Aorta (tissue), 5 donors: ENCODE measurements around the gene ACOT8. TPM values are rescaled to one million over a fixed set of nuclear protein-coding genes. Genes with fewer than 3 reads are reported as not detected.

ENCODE experiments used
- ATAC-seq: fragments of 200-7000 bp; cut with Tn5 transposase; one replicate; pipeline ENCODE4 v1.9.1; 2022; ENCODE audit warnings: moderate library complexity; ENCODE audit not compliant: low FRiP score
- DNase-seq, 2 donors: peaks; one replicate each; pipeline ENCODE4 v3.0.0-alpha.2; 2020
- H3K27ac ChIP-seq, 2 donors: one replicate each; pipeline ENCODE4 v1.5.1; 2013; ENCODE audit warnings: low read length in 2 of 2, mild to moderate bottlenecking in 2 of 2, moderate library complexity in 2 of 2, control low read depth in 1 of 2, inconsistent platforms in 1 of 2, low read depth in 1 of 2
- H3K27me3 ChIP-seq, 2 donors: one replicate each; pipeline ENCODE4 v1.6.1; 2013; ENCODE audit warnings: control low read depth in 1 of 2, low read length in 1 of 2, mild to moderate bottlenecking in 1 of 2, moderate library complexity in 1 of 2; ENCODE audit not compliant: insufficient read depth in 2 of 2, control insufficient read depth in 1 of 2
- H3K36me3 ChIP-seq, 2 donors: one replicate each; pipeline ENCODE4 v1.6.1; 2013; ENCODE audit warnings: control low read depth in 1 of 2, low read length in 1 of 2, mild to moderate bottlenecking in 1 of 2; ENCODE audit not compliant: insufficient read depth in 2 of 2, control insufficient read depth in 1 of 2
- H3K4me1 ChIP-seq, 2 donors: one replicate each; pipeline ENCODE4 v1.6.1; 2013; ENCODE audit warnings: low read length in 2 of 2, control low read depth in 1 of 2, mild to moderate bottlenecking in 1 of 2, moderate library complexity in 1 of 2; ENCODE audit not compliant: insufficient read depth in 2 of 2, control insufficient read depth in 1 of 2
- H3K4me3 ChIP-seq, 2 donors: one replicate each; pipeline ENCODE4 v1.5.1; 2013; ENCODE audit warnings: low read length in 2 of 2, control low read depth in 1 of 2, mild to moderate bottlenecking in 1 of 2
- H3K9me3 ChIP-seq: one replicate; pipeline ENCODE4 v1.6.1; 2013; ENCODE audit warnings: mild to moderate bottlenecking, low read length; ENCODE audit not compliant: control insufficient read depth
- WGBS, 2 donors: extraction: QIAGEN DNeasy Blood & Tissue Kit; methylation state at CpG; one replicate each; pipeline ENCODE4 v1.1.7; 2013; 5-methylcytosine and 5-hydroxymethylcytosine counted together
- intact Hi-C, 2 donors: fragments of 100-400 bp; cut with DNase I; formaldehyde crosslinking; loops; one replicate each; pipeline versions ENCODE4 v1.14.2 to v1.15.0; 2022
- polyA plus RNA-seq, 2 donors: library from polyadenylated mRNA; stranded (reverse); fragments of 200-250 nt; gene quantifications; one replicate each; pipeline ENCODE4 v1.2.3, GENCODE V29; 2013
- total RNA-seq, 2 donors: library from RNA; stranded (reverse); fragmentation: NEBNext Ultra II Directional; extraction: Animal tissue kit (Norgen Biotek cat#: 25700); gene quantifications; one replicate each; pipeline ENCODE4 v1.2.1, GENCODE V29; 2021
- donor health status: healthy with polysubstance abuse.
- donor health status: Bipolar disorder and iron deficiency.
- donor health status: DM: no; HTN: no; CAD: no.
- donor health status: DM: no; HTN: no; CAD: no.
- donor health status: DM: yes; HTN: yes; CAD: no.

ACOT8 gene
- total and polyA plus RNA-seq, 4 donors: 11.2 to 32.5 (median 20.0) TPM

DNA sequence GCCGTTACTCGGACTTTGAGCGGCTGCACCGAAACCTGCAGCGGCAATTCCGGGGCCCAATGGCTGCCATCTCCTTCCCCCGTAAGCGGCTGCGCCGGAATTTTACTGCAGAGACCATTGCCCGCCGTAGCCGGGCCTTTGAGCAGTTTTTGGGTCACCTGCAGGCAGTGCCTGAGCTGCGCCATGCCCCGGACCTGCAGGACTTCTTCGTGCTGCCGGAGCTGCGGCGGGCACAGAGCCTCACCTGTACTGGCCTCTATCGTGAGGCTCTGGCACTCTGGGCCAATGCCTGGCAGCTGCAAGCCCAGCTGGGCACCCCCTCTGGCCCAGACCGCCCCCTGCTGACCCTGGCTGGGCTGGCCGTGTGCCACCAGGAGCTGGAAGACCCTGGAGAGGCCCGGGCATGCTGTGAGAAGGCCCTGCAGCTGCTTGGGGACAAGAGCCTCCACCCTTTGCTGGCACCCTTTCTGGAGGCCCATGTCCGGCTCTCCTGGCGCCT lies 16.4 kb downstream of the ACOT8 start:
- DNase-seq (no peak), ATAC-seq (no peak)
- Histone ChIP-seq H3K4me3 (no peak overlapping the region), H3K27ac (no peak overlapping the region), H3K36me3 (peaks cover 0 to 2% of the 10 kb centered on the region in 2 donors), H3K4me1 (no peaks in the 10 kb centered on the region), H3K27me3 (no peaks in the 10 kb centered on the region), H3K9me3 (no peaks in the 10 kb centered on the region)
- WGBS, 2 donors: 77% methylated on average over 25 of the region's 25 CpGs
- intact Hi-C loops: no loop called here

GRCh38 chr20:45836841-45837240 lies 20.4 kb downstream of the ACOT8 start:
- intact Hi-C loops: loop anchor here (5.0 to 10.0 kb wide), 3 partner anchors 35 to 1652 kb away; partner anchors contain the start of genes JPH2 (in 1 of the 2), SPATA25 (in 1 of the 2) and ZSWIM1 (in 1 of the 2)
- no peak overlapping the region for H3K4me3 ChIP-seq

GRCh38 chr20:45835825-45836224 lies 21.4 kb downstream of the ACOT8 start:
- Histone ChIP-seq H3K27me3 (no peaks in the 10 kb centered on the region), H3K27ac (peak overlapping the region in 1 of 2 donors; percentile 49), H3K4me3 (peak overlapping the region in 1 of 2 donors; percentile 62), H3K4me1 (peaks cover 0 to 1% of the 10 kb centered on the region in 2 donors), H3K9me3 (no peaks in the 10 kb centered on the region), H3K36me3 (no peaks in the 10 kb centered on the region)
- intact Hi-C loops: loop anchor here (2.0 to 10.0 kb wide), 5 partner anchors 19 to 1651 kb away; partner anchors contain the start of genes ACOT8 (in 1 of the 2), JPH2 (in 1 of the 2), SPATA25 (in 1 of the 2) and ZSWIM1 (in 1 of the 2)
- ATAC-seq: no peak
- WGBS, 2 donors: 35 to 38% methylated on average over 5 of the region's 5 CpGs
- DNase-seq: peak; percentile 77 to 86

More at GRCh38 chr20:45836841-45837240, 20.4 kb downstream of the ACOT8 start:
- peaks cover 0 to 2% of the 10 kb centered on the region in 2 donors for H3K36me3 ChIP-seq
- H3K27ac ChIP-seq: peak overlapping the region in 1 of 2 donors; percentile 11
- DNase-seq (no peak), ATAC-seq (no peak)
- H3K27me3 ChIP-seq: no peaks in the 10 kb centered on the region
- no peaks in the 10 kb centered on the region for H3K9me3 ChIP-seq
- H3K4me1 ChIP-seq: peaks cover 0 to 1% of the 10 kb centered on the region in 2 donors
- 0 to 5% methylated on average over 1 of the region's 1 CpG for WGBS, 2 donors

GRCh38 chr20:45835329-45835765 lies 21.8 kb downstream of the ACOT8 start:
- Histone ChIP-seq H3K4me3 (peak overlapping the region in 1 of 2 donors; percentile 62), H3K9me3 (no peaks in the 10 kb centered on the region), H3K27ac (peak overlapping the region in 1 of 2 donors; percentile 49), H3K27me3 (no peaks in the 10 kb centered on the region), H3K4me1 (peaks cover 0 to 1% of the 10 kb centered on the region in 2 donors), H3K36me3 (no peaks in the 10 kb centered on the region)
- ATAC-seq: no peak
- 18 to 23% methylated on average over 3 of the region's 3 CpGs for WGBS, 2 donors
- DNase-seq: no peak
- intact Hi-C loops: loop anchor here (2.0 to 10.0 kb wide), 5 partner anchors 19 to 1651 kb away; partner anchors contain the start of genes ACOT8 (in 1 of the 2), JPH2 (in 1 of the 2), SPATA25 (in 1 of the 2) and ZSWIM1 (in 1 of the 2)

GRCh38 chr20:45834797-45835161 lies 22.4 kb downstream of the ACOT8 start:
- intact Hi-C loops: loop anchor here (2.0 to 10.0 kb wide), 5 partner anchors 18 to 1650 kb away; partner anchors contain the start of genes ACOT8 (in 1 of the 2), JPH2 (in 1 of the 2), SPATA25 (in 1 of the 2) and ZSWIM1 (in 1 of the 2)
- Histone ChIP-seq H3K4me3 (peak overlapping the region; percentile 62 to 75), H3K27ac (peak overlapping the region in 1 of 2 donors; percentile 92), H3K4me1 (peaks cover 0 to 1% of the 10 kb centered on the region in 2 donors), H3K9me3 (no peaks in the 10 kb centered on the region), H3K27me3 (no peaks in the 10 kb centered on the region), H3K36me3 (no peaks in the 10 kb centered on the region)
- DNase-seq (peak; percentile 63 to 78), ATAC-seq (no peak)
- WGBS, 2 donors: 24 to 31% methylated on average over 14 of the region's 14 CpGs

DNA sequence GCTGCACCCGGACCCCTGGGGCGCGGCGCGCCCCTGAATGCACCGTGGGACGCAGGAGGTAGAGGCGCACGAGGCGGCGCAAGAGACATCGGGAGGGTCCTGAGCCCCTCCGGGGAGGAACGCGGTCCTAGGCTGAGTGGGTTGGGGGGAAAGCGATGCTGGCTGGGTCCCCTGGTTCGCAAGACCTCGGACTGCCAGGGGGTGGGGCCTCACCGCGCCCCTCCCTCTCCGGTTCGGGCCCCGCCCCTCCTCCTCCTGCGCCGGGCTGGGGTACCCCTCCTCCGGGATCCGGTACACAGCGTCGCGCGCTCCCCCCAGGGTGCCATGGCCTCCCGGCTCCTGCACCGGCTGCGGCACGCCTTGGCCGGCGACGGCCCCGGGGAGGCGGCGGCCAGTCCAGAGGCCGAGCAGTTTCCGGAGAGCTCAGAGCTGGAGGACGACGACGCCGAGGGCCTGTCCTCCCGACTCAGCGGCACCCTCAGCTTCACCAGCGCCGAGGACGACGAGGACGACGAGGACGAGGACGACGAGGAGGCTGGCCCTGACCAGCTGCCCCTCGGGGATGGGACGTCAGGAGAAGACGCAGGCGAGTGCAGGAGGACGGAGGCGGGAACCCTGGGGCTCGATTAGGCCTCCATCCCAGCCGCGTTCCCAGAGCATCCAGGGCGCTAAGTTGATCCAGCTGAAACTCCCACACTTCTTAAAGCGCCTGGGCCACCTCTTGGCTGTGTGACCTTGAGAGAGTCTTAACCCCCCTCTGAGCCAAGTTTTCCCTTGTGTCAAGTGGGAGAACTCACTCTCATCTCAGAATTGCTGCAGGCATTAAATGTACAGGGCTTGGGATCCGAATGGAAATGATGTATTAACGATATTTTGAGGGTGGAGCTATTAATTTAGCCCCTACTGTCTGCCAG lies 23.1 kb downstream of the ACOT8 start:
- WGBS, 2 donors: 1% methylated on average over 51 to 71 of the region's 71 CpGs
- intact Hi-C loops: loop anchor here (2.0 to 10.0 kb wide), 4 partner anchors 17 to 1649 kb away; partner anchors contain the start of genes ACOT8 (in 1 of the 2), JPH2 (in 1 of the 2), SPATA25 (in 1 of the 2) and ZSWIM1 (in 1 of the 2)

DNA sequence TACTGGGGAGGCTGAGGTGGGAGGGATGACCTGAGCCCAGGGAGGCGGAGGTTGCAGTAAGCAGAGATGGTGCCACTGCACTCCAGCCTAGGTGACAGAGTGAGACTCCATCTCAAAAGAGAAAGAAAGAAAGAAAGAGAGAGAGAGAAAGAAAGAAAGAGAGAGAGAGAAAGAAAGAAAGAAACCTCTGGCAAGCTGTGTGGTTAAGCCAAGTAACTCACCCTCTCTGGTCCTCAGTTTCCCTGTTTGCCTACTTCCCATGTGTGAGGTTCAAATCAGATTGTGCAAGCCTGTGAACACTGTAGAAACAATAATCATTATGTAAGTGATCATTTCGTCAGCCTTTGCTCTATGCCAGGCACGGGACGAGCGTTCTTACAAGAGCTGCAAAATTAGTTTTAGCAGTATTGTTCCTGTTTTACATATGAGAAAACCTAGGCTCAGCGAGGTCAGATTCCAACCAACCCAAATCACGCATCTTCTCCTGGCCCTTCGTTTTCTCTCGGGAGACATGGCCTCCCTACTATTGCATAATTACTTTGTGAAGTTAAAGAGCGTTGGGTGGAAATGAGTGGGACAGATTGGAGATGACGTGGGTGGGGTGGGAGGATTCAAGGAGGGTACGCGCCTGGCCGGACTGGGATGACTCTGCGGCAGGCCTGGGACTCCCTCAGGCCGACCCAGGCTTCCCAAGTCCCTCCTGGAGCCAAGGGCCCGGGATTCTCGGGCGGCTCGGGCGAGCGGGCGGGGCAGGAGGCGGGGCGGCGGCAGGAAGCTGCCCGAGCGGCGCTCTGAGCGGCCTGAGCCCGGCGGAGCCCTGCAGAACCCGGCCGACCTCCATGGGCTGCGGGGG lies 23.9 kb downstream of the ACOT8 start, which contains the start of gene SNX21:
SNX21 (plus strand) TSS at position 770 of the 853 bp plus-strand sequence. CDS start 121 bp downstream, outside the sequence.
- Histone ChIP-seq H3K27ac (peak within 1 kb of the TSS; percentile 71 to 92), H3K4me1 (peaks cover 0 to 1% of the 10 kb centered on the region in 2 donors), H3K4me3 (peak within 1 kb of the TSS; percentile 62 to 75), H3K36me3 (no peaks in the 10 kb centered on the region), H3K27me3 (no peaks in the 10 kb centered on the region), H3K9me3 (no peaks in the 10 kb centered on the region)
- intact Hi-C loops: loop anchor here in 1 of 2 donors (10.0 kb wide), 2 partner anchors 52 to 1648 kb away; partner anchors contain the start of genes JPH2, SPATA25 and ZSWIM1
- DNase-seq (peak; percentile 91 to 94), ATAC-seq (peak; percentile 92)
- WGBS, 2 donors: 3 to 4% methylated on average over 32 to 35 of the region's 35 CpGs

More for the DNA sequence above, 23.1 kb downstream of the ACOT8 start:
- ATAC-seq (peak; percentile 89), DNase-seq (peak; percentile 82 to 91)
- Histone ChIP-seq H3K4me1 (peaks cover 0 to 1% of the 10 kb centered on the region in 2 donors), H3K9me3 (no peaks in the 10 kb centered on the region), H3K4me3 (peak overlapping the region; percentile 62 to 75), H3K36me3 (no peaks in the 10 kb centered on the region), H3K27me3 (no peaks in the 10 kb centered on the region), H3K27ac (peak overlapping the region; percentile 71 to 92)
